HepG2 (cell line): Measurements from ENCODE around the gene DNAJC5. TPM values are rescaled to one million over a fixed set of nuclear protein-coding genes. Genes with fewer than 3 reads are reported as not detected.
A peak's percentile ranks its signal among the peaks of the same experiment; 100 is the strongest.

Experiments
- FOSL2 ChIP-seq: sonication (generic); formaldehyde crosslinking; IDR thresholded peaks from 2 replicates; pipeline ENCODE4 v1.4.0; 2020; ENCODE audit warnings: missing genetic modification reagents
- GTF3A ChIP-seq: sonication (generic); formaldehyde crosslinking; conservative IDR thresholded peaks from 2 replicates; pipeline ENCODE4 v1.4.0; 2020; ENCODE audit warnings: mild to moderate bottlenecking, missing genetic modification reagents
- HMGA1 ChIP-seq: sonication (generic); formaldehyde crosslinking; conservative IDR thresholded peaks from 2 replicates; pipeline ENCODE4 v1.4.0; 2020; ENCODE audit warnings: missing genetic modification reagents
- KLF11 ChIP-seq: IDR thresholded peaks from 2 replicates; pipeline ENCODE4 v1.6.1; 2016; ENCODE audit warnings: missing compliant biosample characterization
- MTERF4 ChIP-seq: sonication (generic); formaldehyde crosslinking; IDR thresholded peaks from 2 replicates; pipeline ENCODE4 v1.8.0; 2023; ENCODE audit warnings: mild to moderate bottlenecking, missing genetic modification reagents
- MXD1 ChIP-seq: sonication (generic); formaldehyde crosslinking; IDR thresholded peaks from 2 replicates; pipeline ENCODE4 v1.4.0; 2020; ENCODE audit warnings: mild to moderate bottlenecking, missing genetic modification reagents
- PHF21A ChIP-seq: sonication (generic); formaldehyde crosslinking; IDR thresholded peaks from 2 replicates; pipeline ENCODE4 v1.5.0; 2020; ENCODE audit warnings: mild to moderate bottlenecking, missing genetic modification reagents
- SMARCE1 ChIP-seq: fragments of 450-650 bp; IDR thresholded peaks from 2 replicates; pipeline ENCODE4 v1.6.1; 2017; ENCODE audit warnings: borderline replicate concordance
- TRAFD1 ChIP-seq: sonication (generic); formaldehyde crosslinking; IDR thresholded peaks from 2 replicates; pipeline ENCODE4 v1.5.1; 2020; ENCODE audit warnings: missing genetic modification reagents, mild to moderate bottlenecking, borderline replicate concordance
- ZNF414 ChIP-seq: sonication (generic); formaldehyde crosslinking; IDR thresholded peaks from 2 replicates; pipeline ENCODE4 v1.5.0; 2020; ENCODE audit warnings: missing genetic modification reagents
- ZNF558 ChIP-seq: sonication (generic); formaldehyde crosslinking; IDR thresholded peaks from 2 replicates; pipeline ENCODE4 v1.9.0; 2022; ENCODE audit warnings: mild to moderate bottlenecking, missing genetic modification reagents, borderline replicate concordance
- ZNF569 ChIP-seq: sonication (generic); formaldehyde crosslinking; IDR thresholded peaks from 2 replicates; pipeline ENCODE4 v1.5.0; 2020; ENCODE audit warnings: mild to moderate bottlenecking, missing genetic modification reagents, moderate library complexity, borderline replicate concordance
- ZNF572 ChIP-seq: sonication (generic); formaldehyde crosslinking; IDR thresholded peaks from 2 replicates; pipeline ENCODE4 v1.5.1; 2020; ENCODE audit warnings: mild to moderate bottlenecking, missing genetic modification reagents
- ZNF605 ChIP-seq: sonication (generic); formaldehyde crosslinking; IDR thresholded peaks from 2 replicates; pipeline ENCODE4 v1.8.0; 2022; ENCODE audit warnings: mild to moderate bottlenecking, missing genetic modification reagents
- ZNF713 ChIP-seq: sonication (generic); formaldehyde crosslinking; IDR thresholded peaks from 2 replicates; pipeline ENCODE4 v1.4.0; 2020; ENCODE audit warnings: mild to moderate bottlenecking, missing genetic modification reagents
- ZSCAN30 ChIP-seq: sonication (generic); formaldehyde crosslinking; IDR thresholded peaks from 2 replicates; pipeline ENCODE4 v1.5.0; 2020; ENCODE audit warnings: mild to moderate bottlenecking, missing genetic modification reagents
- polyA plus RNA-seq, 8 experiments: library from polyadenylated mRNA; depleted of rRNA in 3 of 8; stranded (reverse) in 7 of 8; unstranded in 1 of 8; fragments of >200 nt; fragmentation: Illumina TruSeq in 4 of 8; extraction: Trizol in 4 of 8; gene quantifications; 2 replicates each; pipeline versions ENCODE4 v1.2.1 to v1.2.3, GENCODE V29; 2011 to 2016; ENCODE audit warnings: low read depth in 4 of 8, missing spikeins in 1 of 8, mixed read lengths in 1 of 8; ENCODE audit not compliant: insufficient read depth in 1 of 8
- total RNA-seq, 5 experiments: library from RNA; depleted of rRNA; stranded (reverse); fragments of >200 nt; fragmentation: Illumina TruSeq; extraction: Trizol; gene quantifications; 2 replicates each; pipeline ENCODE4 v1.2.3, GENCODE V29; 2016; ENCODE audit warnings: low read depth in 1 of 5
- TF ChIP-seq, protein P1 (sequence below): sonication (generic); formaldehyde crosslinking; IDR thresholded peaks from 2 replicates; pipeline ENCODE4 v1.4.0; 2020; ENCODE audit warnings: missing genetic modification reagents
- TF ChIP-seq, protein P2 (sequence below): sonication (generic); formaldehyde crosslinking; IDR thresholded peaks from 2 replicates; pipeline ENCODE4 v1.9.0; 2021; ENCODE audit warnings: missing genetic modification reagents, borderline replicate concordance

Gene DNAJC5
- total and polyA plus RNA-seq, 2 of the 13 experiments (the other 11 are each of a cell fraction or from before 2014, with no cell fraction given): 42.8 to 64.5 TPM

GRCh38 chr20:63848003-63848911, 46.7 kb upstream of the DNAJC5 start (continued):
- TF ChIP-seq TRAFD1 (CRISPR knock-in tag) (peak; percentile 60; the same call in 1 of the 2 replicates), HMGA1 (CRISPR knock-in tag) (no peak), GTF3A (CRISPR knock-in tag) (no peak), KLF11 (CRISPR knock-in tag) (no peak), MXD1 (CRISPR knock-in tag) (peak; percentile 29), PHF21A (CRISPR knock-in tag) (peak; percentile 81), ZNF572 (CRISPR knock-in tag) (0 out of 2 replicates have a peak, but pooled peaks have one; percentile 13), FOSL2 (CRISPR knock-in tag) (no peak), ZNF414 (CRISPR knock-in tag) (no peak), ZNF558 (CRISPR knock-in tag) (no peak), SMARCE1 (no peak), ZNF713 (CRISPR knock-in tag) (no peak), ZNF605 (CRISPR knock-in tag) (no peak), MTERF4 (CRISPR knock-in tag) (no peak), ZSCAN30 (CRISPR knock-in tag) (no peak), ZNF569 (CRISPR knock-in tag) (no peak)
- TF ChIP-seq, protein P1, sequence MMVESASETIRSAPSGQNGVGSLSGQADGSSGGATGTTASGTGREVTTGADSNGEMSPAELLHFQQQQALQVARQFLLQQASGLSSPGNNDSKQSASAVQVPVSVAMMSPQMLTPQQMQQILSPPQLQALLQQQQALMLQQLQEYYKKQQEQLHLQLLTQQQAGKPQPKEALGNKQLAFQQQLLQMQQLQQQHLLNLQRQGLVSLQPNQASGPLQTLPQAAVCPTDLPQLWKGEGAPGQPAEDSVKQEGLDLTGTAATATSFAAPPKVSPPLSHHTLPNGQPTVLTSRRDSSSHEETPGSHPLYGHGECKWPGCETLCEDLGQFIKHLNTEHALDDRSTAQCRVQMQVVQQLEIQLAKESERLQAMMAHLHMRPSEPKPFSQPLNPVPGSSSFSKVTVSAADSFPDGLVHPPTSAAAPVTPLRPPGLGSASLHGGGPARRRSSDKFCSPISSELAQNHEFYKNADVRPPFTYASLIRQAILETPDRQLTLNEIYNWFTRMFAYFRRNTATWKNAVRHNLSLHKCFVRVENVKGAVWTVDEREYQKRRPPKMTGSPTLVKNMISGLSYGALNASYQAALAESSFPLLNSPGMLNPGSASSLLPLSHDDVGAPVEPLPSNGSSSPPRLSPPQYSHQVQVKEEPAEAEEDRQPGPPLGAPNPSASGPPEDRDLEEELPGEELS (CRISPR knock-in tag): no peak
- TF ChIP-seq, protein P2, sequence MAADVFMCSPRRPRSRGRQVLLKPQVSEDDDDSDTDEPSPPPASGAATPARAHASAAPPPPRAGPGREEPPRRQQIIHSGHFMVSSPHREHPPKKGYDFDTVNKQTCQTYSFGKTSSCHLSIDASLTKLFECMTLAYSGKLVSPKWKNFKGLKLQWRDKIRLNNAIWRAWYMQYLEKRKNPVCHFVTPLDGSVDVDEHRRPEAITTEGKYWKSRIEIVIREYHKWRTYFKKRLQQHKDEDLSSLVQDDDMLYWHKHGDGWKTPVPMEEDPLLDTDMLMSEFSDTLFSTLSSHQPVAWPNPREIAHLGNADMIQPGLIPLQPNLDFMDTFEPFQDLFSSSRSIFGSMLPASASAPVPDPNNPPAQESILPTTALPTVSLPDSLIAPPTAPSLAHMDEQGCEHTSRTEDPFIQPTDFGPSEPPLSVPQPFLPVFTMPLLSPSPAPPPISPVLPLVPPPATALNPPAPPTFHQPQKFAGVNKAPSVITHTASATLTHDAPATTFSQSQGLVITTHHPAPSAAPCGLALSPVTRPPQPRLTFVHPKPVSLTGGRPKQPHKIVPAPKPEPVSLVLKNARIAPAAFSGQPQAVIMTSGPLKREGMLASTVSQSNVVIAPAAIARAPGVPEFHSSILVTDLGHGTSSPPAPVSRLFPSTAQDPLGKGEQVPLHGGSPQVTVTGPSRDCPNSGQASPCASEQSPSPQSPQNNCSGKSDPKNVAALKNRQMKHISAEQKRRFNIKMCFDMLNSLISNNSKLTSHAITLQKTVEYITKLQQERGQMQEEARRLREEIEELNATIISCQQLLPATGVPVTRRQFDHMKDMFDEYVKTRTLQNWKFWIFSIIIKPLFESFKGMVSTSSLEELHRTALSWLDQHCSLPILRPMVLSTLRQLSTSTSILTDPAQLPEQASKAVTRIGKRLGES: no peak
